WTC11 (cell line): ENCODE results near the gene CYP21A2. TPM values are rescaled to one million over a fixed set of nuclear protein-coding genes. Genes with fewer than 3 reads are reported as not detected.

Experiments used
- ATAC-seq: fragments of 200-7000 bp; cut with Tn5 transposase; 2 replicates; pipeline ENCODE4 v1.10.0; 2021; ENCODE audit warnings: mild to moderate bottlenecking, moderate library complexity
- CTCF ChIA-PET: fragments of 300-600 bp; sonication (Branson Sonifier 250); formaldehyde crosslinking; loops from one replicate; lab custom pipeline; 2021; ENCODE audit warnings: antibody characterized with exemption; lab: Charles Lee
- POLR2A ChIA-PET: fragments of 350-600 bp; sonication (Branson Sonifier 250); formaldehyde crosslinking; loops from one replicate; lab custom pipeline; 2021; ENCODE audit warnings: antibody characterized with exemption; lab: Charles Lee
- DNase-seq: peaks from one replicate; pipeline ENCODE4 v3.0.0; 2021; ENCODE audit warnings: low spot score
- H3K27ac Mint-ChIP-seq: 2 replicates; pipeline ENCODE4 v1.8.0; 2021; ENCODE audit warnings: mixed read lengths
- H3K27me3 Mint-ChIP-seq: 2 replicates; pipeline ENCODE4 v1.8.0; 2021; ENCODE audit warnings: low read depth, mild to moderate bottlenecking, moderate library complexity, mixed read lengths
- H3K36me3 Mint-ChIP-seq: 2 replicates; pipeline ENCODE4 v1.8.0; 2021; ENCODE audit warnings: mixed read lengths
- H3K4me1 Mint-ChIP-seq: 2 replicates; pipeline ENCODE4 v1.8.0; 2022; ENCODE audit warnings: mixed read lengths
- H3K4me3 Mint-ChIP-seq: 2 replicates; pipeline ENCODE4 v1.8.0; 2021; ENCODE audit warnings: mild to moderate bottlenecking, moderate library complexity, mixed read lengths
- H3K9me3 Mint-ChIP-seq: 2 replicates; pipeline ENCODE4 v1.8.0; 2021; ENCODE audit warnings: mixed read lengths
- ATF1 ChIP-seq: sonication (generic); formaldehyde crosslinking; IDR thresholded peaks from 2 replicates; pipeline ENCODE4 v1.8.1; 2023; ENCODE audit warnings: mild to moderate bottlenecking, moderate library complexity, missing genetic modification reagents
- ATF3 ChIP-seq: sonication (generic); formaldehyde crosslinking; conservative IDR thresholded peaks from 2 replicates; pipeline ENCODE4 v1.8.1; 2022; ENCODE audit warnings: mild to moderate bottlenecking, missing genetic modification reagents
- ATF6 ChIP-seq: sonication (generic); formaldehyde crosslinking; IDR thresholded peaks from 2 replicates; pipeline ENCODE4 v1.8.1; 2023; ENCODE audit warnings: mild to moderate bottlenecking, missing genetic modification reagents
- CDX4 ChIP-seq: fragments of 250-450 bp; sonication (Bioruptor Pico); IDR thresholded peaks from 2 replicates; pipeline ENCODE4 v1.9.0; 2021; ENCODE audit warnings: moderate library complexity, mild to moderate bottlenecking, inconsistent platforms, borderline replicate concordance
- E2F1 ChIP-seq: sonication (generic); formaldehyde crosslinking; IDR thresholded peaks from 2 replicates; pipeline ENCODE4 v1.8.0; 2022; ENCODE audit warnings: mild to moderate bottlenecking, missing genetic modification reagents
- ERG ChIP-seq: fragments of 250-450 bp; sonication (Bioruptor Pico); IDR thresholded peaks from 2 replicates; pipeline ENCODE4 v1.8.0; 2021; ENCODE audit warnings: mild to moderate bottlenecking
- HMGXB4 ChIP-seq: sonication (generic); formaldehyde crosslinking; IDR thresholded peaks from 2 replicates; pipeline ENCODE4 v1.8.1; 2023; ENCODE audit warnings: mild to moderate bottlenecking, moderate library complexity, missing genetic modification reagents
- IRF1 ChIP-seq: sonication (generic); formaldehyde crosslinking; IDR thresholded peaks from 2 replicates; pipeline ENCODE4 v1.8.0; 2023; ENCODE audit warnings: missing genetic modification reagents
- JUN ChIP-seq: sonication (generic); formaldehyde crosslinking; IDR thresholded peaks from 2 replicates; pipeline ENCODE4 v1.8.0; 2023; ENCODE audit warnings: mild to moderate bottlenecking, missing genetic modification reagents
- MLX ChIP-seq: sonication (generic); formaldehyde crosslinking; IDR thresholded peaks from 2 replicates; pipeline ENCODE4 v1.8.1; 2023; ENCODE audit warnings: mild to moderate bottlenecking, missing genetic modification reagents, moderate library complexity
- MXD4 ChIP-seq: fragments of 250-450 bp; sonication (Bioruptor Pico); IDR thresholded peaks from 2 replicates; pipeline ENCODE4 v1.8.0; 2021; ENCODE audit warnings: mild to moderate bottlenecking, moderate library complexity, borderline replicate concordance
- PRRX2 ChIP-seq: fragments of 250-450 bp; sonication (Bioruptor Pico); IDR thresholded peaks from 2 replicates; pipeline ENCODE4 v1.8.0; 2021; ENCODE audit warnings: mild to moderate bottlenecking
- RELA ChIP-seq: sonication (generic); formaldehyde crosslinking; IDR thresholded peaks from 2 replicates; pipeline ENCODE4 v1.8.1; 2022; ENCODE audit warnings: missing genetic modification reagents, mild to moderate bottlenecking, borderline replicate concordance
- STAT6 ChIP-seq: sonication (generic); formaldehyde crosslinking; conservative IDR thresholded peaks from 2 replicates; pipeline ENCODE4 v1.8.1; 2023; ENCODE audit warnings: mild to moderate bottlenecking, low read depth, missing genetic modification reagents, moderate library complexity
- TCF7 ChIP-seq: sonication (generic); formaldehyde crosslinking; IDR thresholded peaks from 2 replicates; pipeline ENCODE4 v1.8.0; 2022; ENCODE audit warnings: mild to moderate bottlenecking, low read depth, missing genetic modification reagents, moderate library complexity
- ZNF138 ChIP-seq: sonication (generic); formaldehyde crosslinking; conservative IDR thresholded peaks from 2 replicates; pipeline ENCODE4 v1.8.1; 2022; ENCODE audit warnings: mild to moderate bottlenecking, moderate library complexity, missing genetic modification reagents
- ZNF317 ChIP-seq: sonication (generic); formaldehyde crosslinking; IDR thresholded peaks from 2 replicates; pipeline ENCODE4 v1.8.1; 2023; ENCODE audit warnings: low read depth, mild to moderate bottlenecking, moderate library complexity, missing genetic modification reagents, borderline replicate concordance
- ZNF425 ChIP-seq: fragments of 250-450 bp; sonication (Bioruptor Pico); conservative IDR thresholded peaks from 2 replicates; pipeline ENCODE4 v1.9.0; 2021; ENCODE audit warnings: mild to moderate bottlenecking
- total RNA-seq: library from RNA; stranded (reverse); gene quantifications from 3 replicates; pipeline ENCODE4 v1.2.3, GENCODE V29; 2021

The CYP21A2 gene
- total RNA-seq, 1 experiment from 2014 or later, result 1.2 TPM

GRCh38 chr6:32076321-32076809 is 38.1 kb downstream of the CYP21A2 start:
- Mint-ChIP-seq H3K27me3 (no peaks in the 10 kb centered on the region), H3K36me3 (no peaks in the 10 kb centered on the region), H3K4me3 (no peak overlapping the region), H3K27ac (no peak overlapping the region), H3K4me1 (peaks cover 4% of the 10 kb centered on the region), H3K9me3 (no peaks in the 10 kb centered on the region)
- ChIA-PET POLR2A (no interaction called here), CTCF (interaction anchor here (1.0 to 3.1 kb wide), 3 partner anchors 11 to 29 kb away, joined by 4 to 14 read pairs (median 7); no protein-coding TSS in a partner anchor)
- no peak for ATAC-seq
- TF ChIP-seq E2F1 (CRISPR knock-in tag), result no peak
- no peak for TF ChIP-seq MXD4 (CRISPR knock-in tag)
- TF ChIP-seq RELA (CRISPR knock-in tag), result no peak
- no peak for TF ChIP-seq PRRX2
- TF ChIP-seq ATF1 (CRISPR knock-in tag), result no peak
- no peak for TF ChIP-seq ATF6 (CRISPR knock-in tag)
- no peak for TF ChIP-seq HMGXB4 (CRISPR knock-in tag)
- TF ChIP-seq ZNF317, result no peak
- TF ChIP-seq STAT6 (CRISPR knock-in tag), result no peak
- TF ChIP-seq ZNF425 (CRISPR knock-in tag), result no peak
- DNase-seq, result no peak

GRCh38 chr6:32079566-32080290 is 41.5 kb downstream of the CYP21A2 start:
- no peaks in the 10 kb centered on the region for H3K27me3 Mint-ChIP-seq
- POLR2A ChIA-PET, result no interaction called here
- H3K27ac Mint-ChIP-seq, result no peak overlapping the region
- H3K9me3 Mint-ChIP-seq, result no peaks in the 10 kb centered on the region
- no peaks in the 10 kb centered on the region for H3K36me3 Mint-ChIP-seq
- H3K4me1 Mint-ChIP-seq, result no peaks in the 10 kb centered on the region
- DNase-seq, result no peak
- CTCF ChIA-PET, result interaction anchor here (3.0 kb wide), 1 partner anchor 32 kb away, joined by 15 read pairs; no protein-coding TSS in a partner anchor
- ATAC-seq, result no peak
- no peak overlapping the region for H3K4me3 Mint-ChIP-seq
- TF ChIP-seq MLX (CRISPR knock-in tag) (no peak), ATF3 (CRISPR knock-in tag) (no peak), JUN (CRISPR knock-in tag) (no peak), TCF7 (CRISPR knock-in tag) (no peak), ERG (CRISPR knock-in tag) (no peak), PRRX2 (no peak), ZNF138 (CRISPR knock-in tag) (no peak), IRF1 (CRISPR knock-in tag) (no peak), CDX4 (CRISPR knock-in tag) (no peak)
